Kidney (tissue), 14 donors: ENCODE results near the gene ROR2. TPM values are rescaled to one million over a fixed set of nuclear protein-coding genes. Genes with fewer than 3 reads are reported as not detected.

ENCODE experiments used
- DNase-seq, 5 donors: peaks; one replicate each; pipeline ENCODE4 v3.0.0-alpha.2; 2013 to 2020
- FAIRE-seq: peaks from 2 replicates; lab custom pipeline; 2012; peaks lifted over from hg19 to GRCh38; lab: Jason Lieb, UNC
- H3K27ac ChIP-seq, 2 donors: one replicate each; pipeline ENCODE4 v1.7.0; 2013; ENCODE audit warnings: low read depth in 2 of 2, low read length in 2 of 2, inconsistent platforms in 1 of 2
- H3K27me3 ChIP-seq: one replicate; pipeline ENCODE4 v1.7.1; 2013; ENCODE audit warnings: low read length, inconsistent platforms; ENCODE audit not compliant: control insufficient read depth, insufficient read depth
- H3K36me3 ChIP-seq, 3 donors: one replicate each; pipeline versions ENCODE4 v1.7.0 to v1.7.1; 2013; ENCODE audit warnings: low read length in 3 of 3, control low read depth in 1 of 3, inconsistent platforms in 1 of 3; ENCODE audit not compliant: insufficient read depth in 3 of 3, control insufficient read depth in 2 of 3
- H3K4me1 ChIP-seq, 3 donors: one replicate each; pipeline versions ENCODE4 v1.7.0 to v1.7.1; 2013; ENCODE audit warnings: low read length in 3 of 3, inconsistent platforms in 1 of 3, low read depth in 1 of 3; ENCODE audit not compliant: control insufficient read depth in 2 of 3, insufficient read depth in 2 of 3
- H3K4me3 ChIP-seq, 3 donors: one replicate each; pipeline versions ENCODE4 v1.7.0 to v1.8.1; 2013; ENCODE audit warnings: low read length in 3 of 3, control low read depth in 1 of 3, inconsistent platforms in 1 of 3
- H3K9ac ChIP-seq, 3 donors: one replicate each; pipeline versions ENCODE4 v1.7.0 to v1.7.1; 2013; ENCODE audit warnings: low read length in 3 of 3, control low read depth in 1 of 3, inconsistent platforms in 1 of 3
- H3K9me3 ChIP-seq, 3 donors: one replicate each; pipeline versions ENCODE4 v1.7.0 to v1.7.1; 2013; ENCODE audit warnings: low read length in 3 of 3, control low read depth in 1 of 3, inconsistent platforms in 1 of 3; ENCODE audit not compliant: control insufficient read depth in 2 of 3, insufficient read depth in 1 of 3
- intact Hi-C: fragments of 100-400 bp; cut with DNase I; formaldehyde crosslinking; loops from one replicate; pipeline ENCODE4 v1.11.1; 2022
- polyA plus RNA-seq: library from polyadenylated mRNA; stranded (reverse); fragments of 350-450 nt; fragmentation: Illumina TruSeq; extraction: RNeasy Lipid Tissue Mini Kit (QIAGEN cat#74804); gene quantifications from one replicate; pipeline ENCODE4 v1.2.3, GENCODE V29; 2014; ENCODE audit warnings: low read depth, low replicate concordance; ENCODE audit not compliant: insufficient read depth
- total RNA-seq: library from RNA; stranded (reverse); fragmentation: NEBNext Ultra II Directional; extraction: Animal tissue kit (Norgen Biotek cat#: 25700); gene quantifications from one replicate; pipeline ENCODE4 v1.2.1, GENCODE V29; 2021
- TF ChIP-seq, protein P1 (sequence below): IDR thresholded peaks from 3 replicates; pipeline ENCODE4 v1.5.1; 2012; ENCODE audit warnings: mild to moderate bottlenecking, moderate library complexity, borderline replicate concordance; ENCODE audit not compliant: insufficient read depth; ENCODE audit errors: extremely low read depth
- donor health status: control.
- donor health status: control.
- donor health status: control.
- donor health status: control.
- donor health status: control.
- donor health status: DM: yes; HTN: yes; CAD: no.
- donor health status: Normal renal cell carcinoma (clear cell type).

Gene ROR2
- total and polyA plus RNA-seq, 2 donors from 2014 or later: 1.5 to 5.7 TPM

DNA sequence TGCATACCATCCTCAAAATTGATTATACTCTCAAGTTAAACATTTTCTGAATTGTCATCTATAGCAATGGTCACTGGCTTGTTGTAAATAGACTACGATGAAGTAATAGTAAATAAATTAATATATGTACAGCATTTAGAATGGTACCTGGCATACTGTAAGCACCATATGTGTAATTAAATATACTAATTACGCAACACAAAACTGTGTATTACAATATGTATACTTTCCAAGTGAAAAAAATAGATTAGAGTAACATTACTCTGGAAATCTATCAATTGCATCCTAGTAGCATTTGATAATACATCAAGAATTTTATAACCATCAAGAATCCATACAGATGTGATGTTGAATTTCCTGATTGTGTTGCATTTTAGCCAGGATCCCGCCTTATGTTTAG is 17.2 kb upstream of the ROR2 start:
- H3K27ac ChIP-seq: no peak overlapping the region
- no peak for DNase-seq
- H3K9me3 ChIP-seq: peaks cover 0 to 5% (median 0%) of the 10 kb centered on the region in 3 donors
- no peaks in the 10 kb centered on the region for H3K4me1 ChIP-seq
- H3K27me3 ChIP-seq: no peaks in the 10 kb centered on the region
- FAIRE-seq: no peak
- H3K4me3 ChIP-seq: no peak overlapping the region
- TF ChIP-seq, protein P1, sequence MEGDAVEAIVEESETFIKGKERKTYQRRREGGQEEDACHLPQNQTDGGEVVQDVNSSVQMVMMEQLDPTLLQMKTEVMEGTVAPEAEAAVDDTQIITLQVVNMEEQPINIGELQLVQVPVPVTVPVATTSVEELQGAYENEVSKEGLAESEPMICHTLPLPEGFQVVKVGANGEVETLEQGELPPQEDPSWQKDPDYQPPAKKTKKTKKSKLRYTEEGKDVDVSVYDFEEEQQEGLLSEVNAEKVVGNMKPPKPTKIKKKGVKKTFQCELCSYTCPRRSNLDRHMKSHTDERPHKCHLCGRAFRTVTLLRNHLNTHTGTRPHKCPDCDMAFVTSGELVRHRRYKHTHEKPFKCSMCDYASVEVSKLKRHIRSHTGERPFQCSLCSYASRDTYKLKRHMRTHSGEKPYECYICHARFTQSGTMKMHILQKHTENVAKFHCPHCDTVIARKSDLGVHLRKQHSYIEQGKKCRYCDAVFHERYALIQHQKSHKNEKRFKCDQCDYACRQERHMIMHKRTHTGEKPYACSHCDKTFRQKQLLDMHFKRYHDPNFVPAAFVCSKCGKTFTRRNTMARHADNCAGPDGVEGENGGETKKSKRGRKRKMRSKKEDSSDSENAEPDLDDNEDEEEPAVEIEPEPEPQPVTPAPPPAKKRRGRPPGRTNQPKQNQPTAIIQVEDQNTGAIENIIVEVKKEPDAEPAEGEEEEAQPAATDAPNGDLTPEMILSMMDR: no peak
- intact Hi-C loops: no loop called here
- no peaks in the 10 kb centered on the region for H3K36me3 ChIP-seq
- H3K9ac ChIP-seq: no peak overlapping the region

DNA sequence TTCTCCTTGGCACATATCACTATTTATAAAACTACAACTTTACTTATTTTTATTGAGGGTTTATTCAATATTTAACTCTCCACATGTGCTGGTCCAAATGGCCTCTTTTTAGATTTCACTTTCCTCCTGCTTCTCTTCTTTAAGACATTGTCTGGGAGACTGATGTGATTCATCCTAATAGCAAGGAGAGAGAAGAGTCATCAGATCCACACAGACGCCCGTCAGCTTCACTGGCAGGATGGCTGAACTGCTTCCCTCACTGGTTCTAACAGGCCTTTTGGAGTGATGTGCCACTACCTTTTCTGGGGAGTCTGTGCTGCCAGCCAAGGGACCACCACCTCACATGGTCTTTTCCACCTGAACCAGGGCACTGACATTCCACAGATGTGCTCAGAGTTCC is 16.5 kb upstream of the ROR2 start:
- intact Hi-C loops: no loop called here
- Histone ChIP-seq H3K9ac (no peak overlapping the region), H3K27me3 (no peaks in the 10 kb centered on the region), H3K4me1 (no peaks in the 10 kb centered on the region), H3K9me3 (peaks cover 0 to 5% (median 0%) of the 10 kb centered on the region in 3 donors), H3K27ac (no peak overlapping the region), H3K36me3 (no peaks in the 10 kb centered on the region), H3K4me3 (no peak overlapping the region)
- DNase-seq: no peak
- no peak for FAIRE-seq
- TF ChIP-seq, protein P1: no peak

DNA sequence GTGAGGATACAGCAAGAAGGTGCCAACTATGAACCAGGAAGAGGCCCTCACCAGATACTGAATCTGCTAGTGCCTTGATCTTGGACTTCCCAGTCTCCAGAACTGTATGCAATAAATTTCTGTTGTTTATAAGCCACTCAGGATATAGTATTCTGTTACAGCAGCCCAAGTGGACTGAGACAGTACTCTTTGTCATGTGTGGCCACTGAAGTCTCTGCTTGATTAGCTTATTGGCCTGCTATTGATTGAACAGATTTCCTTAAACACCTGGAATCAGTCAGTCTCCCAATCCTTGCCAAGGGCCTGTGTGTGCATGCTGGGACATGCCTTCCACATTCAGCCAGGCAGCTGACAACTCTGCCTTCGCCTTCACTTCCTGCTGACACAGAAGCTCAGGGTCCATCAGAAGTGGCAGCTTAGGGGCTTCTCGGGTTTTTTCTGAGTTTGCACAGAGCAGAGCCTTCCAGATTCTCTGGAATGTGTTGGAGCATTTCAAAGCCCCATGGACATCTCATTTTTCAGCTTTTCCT is 13.7 kb upstream of the ROR2 start:
- H3K4me3 ChIP-seq: no peak overlapping the region
- H3K27me3 ChIP-seq: no peaks in the 10 kb centered on the region
- peaks cover 0 to 11% (median 0%) of the 10 kb centered on the region in 3 donors for H3K9me3 ChIP-seq
- no peaks in the 10 kb centered on the region for H3K4me1 ChIP-seq
- H3K27ac ChIP-seq: no peak overlapping the region
- H3K9ac ChIP-seq: no peak overlapping the region
- no peaks in the 10 kb centered on the region for H3K36me3 ChIP-seq
- intact Hi-C loops: no loop called here
- TF ChIP-seq, protein P1: no peak
- DNase-seq (no peak), FAIRE-seq (no peak)

- Histone ChIP-seq H3K27me3 (no peaks in the 10 kb centered on the region), H3K27ac (no peak overlapping the region), H3K36me3 (no peaks in the 10 kb centered on the region), H3K9ac (no peak overlapping the region), H3K4me3 (no peak overlapping the region), H3K9me3 (peaks cover 0 to 11% (median 0%) of the 10 kb centered on the region in 3 donors), H3K4me1 (no peaks in the 10 kb centered on the region)
- DNase-seq (no peak), FAIRE-seq (no peak)
- TF ChIP-seq, protein P1: no peak
- intact Hi-C loops: no loop called here
Observed at GRCh38 chr9:91960367-91960766, 10.3 kb upstream of the ROR2 start.
